Left ventricle myocardium inferior (tissue), 1 donor: Measurements from ENCODE around the gene USP17L28. TPM values are rescaled to one million over a fixed set of nuclear protein-coding genes. Genes with fewer than 3 reads are reported as not detected.
"Not testable (repeated sequence)": the region's sequence is repeated elsewhere in the genome, so short reads cannot be mapped to it uniquely, and the experiment has no call there.

ENCODE experiments used
- DNase-seq: peaks from one replicate; pipeline ENCODE4 v3.0.0-alpha.2; 2020
- H3K27ac ChIP-seq: fragments of 200-600 bp; replicated peaks from 2 replicates; pipeline ENCODE4 v1.8.0; 2021
- H3K27me3 ChIP-seq: fragments of 200-600 bp; 2 replicates; pipeline ENCODE4 v1.8.0; 2021; ENCODE audit warnings: low read depth
- H3K36me3 ChIP-seq: fragments of 200-600 bp; 2 replicates; pipeline ENCODE4 v1.8.0; 2021
- H3K4me1 ChIP-seq: fragments of 200-600 bp; 2 replicates; pipeline ENCODE4 v1.8.0; 2021
- H3K4me3 ChIP-seq: fragments of 200-600 bp; 2 replicates; pipeline ENCODE4 v1.8.0; 2021; ENCODE audit warnings: mild to moderate bottlenecking, moderate library complexity
- H3K9me3 ChIP-seq: fragments of 200-600 bp; replicated peaks from 2 replicates; pipeline ENCODE4 v1.8.0; 2021
- intact Hi-C: fragments of 100-400 bp; cut with micrococcal nuclease; formaldehyde crosslinking; loops from one replicate; pipeline ENCODE4 v1.11.0; 2022
- long read RNA-seq: library from polyadenylated mRNA; unstranded; transcript quantifications from one replicate; pipeline ENCODE4 v2.0.0, GENCODE V29; 2021
- total RNA-seq: library from RNA; stranded (reverse); fragmentation: NEBNext Ultra II Directional; extraction: Animal tissue kit (Norgen Biotek cat#: 25700); gene quantifications from one replicate; pipeline ENCODE4 v1.2.1, GENCODE V29; 2021
- donor health status: DM: no; HTN: yes; CAD: no; lungs with severe emphysema.

Gene USP17L28, protein sequence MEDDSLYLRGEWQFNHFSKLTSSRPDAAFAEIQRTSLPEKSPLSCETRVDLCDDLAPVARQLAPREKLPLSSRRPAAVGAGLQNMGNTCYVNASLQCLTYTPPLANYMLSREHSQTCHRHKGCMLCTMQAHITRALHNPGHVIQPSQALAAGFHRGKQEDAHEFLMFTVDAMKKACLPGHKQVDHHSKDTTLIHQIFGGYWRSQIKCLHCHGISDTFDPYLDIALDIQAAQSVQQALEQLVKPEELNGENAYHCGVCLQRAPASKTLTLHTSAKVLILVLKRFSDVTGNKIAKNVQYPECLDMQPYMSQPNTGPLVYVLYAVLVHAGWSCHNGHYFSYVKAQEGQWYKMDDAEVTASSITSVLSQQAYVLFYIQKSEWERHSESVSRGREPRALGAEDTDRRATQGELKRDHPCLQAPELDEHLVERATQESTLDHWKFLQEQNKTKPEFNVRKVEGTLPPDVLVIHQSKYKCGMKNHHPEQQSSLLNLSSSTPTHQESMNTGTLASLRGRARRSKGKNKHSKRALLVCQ
- total RNA-seq, result not detected
- long read RNA-seq, result 0 reads

- H3K4me1 ChIP-seq, H3K9me3 ChIP-seq, DNase-seq, intact Hi-C loops, H3K27ac ChIP-seq, H3K4me3 ChIP-seq, H3K27me3 ChIP-seq, H3K36me3 ChIP-seq: not testable (repeated sequence)
These were observed at the start of gene USP17L28 for GRCh38 chr4:9348593-9348992. TSS of gene USP17L28 (plus strand) at chr4:9348893. CDS start at chr4:9348893, 0 bp downstream.

DNA sequence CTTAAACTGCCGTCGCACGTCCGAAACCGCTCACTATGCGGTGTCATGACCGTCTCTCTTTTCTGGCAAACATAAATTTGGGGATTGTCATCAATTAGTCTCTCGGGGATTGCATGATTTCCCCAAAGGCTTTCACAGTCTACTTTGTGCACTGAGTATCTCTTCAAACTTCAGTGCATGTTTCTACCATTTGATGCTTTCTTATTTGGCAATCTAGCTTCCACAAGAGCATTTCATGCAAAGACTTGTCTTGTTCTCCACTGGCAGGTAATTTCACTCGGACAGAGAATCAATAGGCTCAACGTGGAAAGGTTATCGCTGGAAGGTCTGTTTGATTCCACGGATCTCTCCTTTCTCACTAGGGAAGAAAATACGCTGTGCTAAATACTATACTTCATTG is 24.5 kb upstream of the USP17L28 start:
- H3K27ac ChIP-seq, intact Hi-C loops, H3K4me1 ChIP-seq, H3K4me3 ChIP-seq, H3K27me3 ChIP-seq, H3K9me3 ChIP-seq, H3K36me3 ChIP-seq, DNase-seq: not testable (repeated sequence)

- H3K36me3 ChIP-seq, H3K4me3 ChIP-seq, intact Hi-C loops, H3K27me3 ChIP-seq, H3K9me3 ChIP-seq, H3K27ac ChIP-seq, H3K4me1 ChIP-seq, DNase-seq: not testable (repeated sequence)
These were observed 23.8 kb upstream of the USP17L28 start, which contains the start of gene USP17L24 for GRCh38 chr4:9324865-9325264. TSS of gene USP17L24 (plus strand) at chr4:9325165. CDS start at chr4:9325165, 0 bp downstream.

DNA sequence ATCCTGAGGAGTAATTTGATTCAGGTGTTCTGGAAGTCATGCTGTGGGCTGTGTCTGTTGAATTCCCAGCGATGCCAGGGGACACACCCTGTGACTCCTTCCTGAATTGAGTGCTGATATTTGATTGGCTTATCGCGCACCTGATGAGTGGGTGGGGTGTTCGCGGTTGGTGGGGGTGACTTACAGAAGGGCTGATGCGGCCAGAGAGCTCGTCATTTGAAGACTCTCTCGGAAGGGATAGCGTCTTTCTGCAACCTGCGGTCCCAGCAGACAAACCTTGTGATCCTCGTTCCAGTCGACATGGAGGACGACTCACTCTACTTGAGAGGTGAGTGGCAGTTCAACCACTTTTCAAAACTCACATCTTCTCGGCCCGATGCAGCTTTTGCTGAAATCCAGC is 19.1 kb upstream of the USP17L28 start, which contains the start of gene USP17L25:
USP17L25 (plus strand) TSS at position 301 of the 400 bp plus-strand sequence; CDS start at position 301, 0 bp downstream.
- H3K4me3 ChIP-seq, intact Hi-C loops, DNase-seq, H3K27ac ChIP-seq, H3K36me3 ChIP-seq, H3K9me3 ChIP-seq, H3K27me3 ChIP-seq, H3K4me1 ChIP-seq: not testable (repeated sequence)

DNA sequence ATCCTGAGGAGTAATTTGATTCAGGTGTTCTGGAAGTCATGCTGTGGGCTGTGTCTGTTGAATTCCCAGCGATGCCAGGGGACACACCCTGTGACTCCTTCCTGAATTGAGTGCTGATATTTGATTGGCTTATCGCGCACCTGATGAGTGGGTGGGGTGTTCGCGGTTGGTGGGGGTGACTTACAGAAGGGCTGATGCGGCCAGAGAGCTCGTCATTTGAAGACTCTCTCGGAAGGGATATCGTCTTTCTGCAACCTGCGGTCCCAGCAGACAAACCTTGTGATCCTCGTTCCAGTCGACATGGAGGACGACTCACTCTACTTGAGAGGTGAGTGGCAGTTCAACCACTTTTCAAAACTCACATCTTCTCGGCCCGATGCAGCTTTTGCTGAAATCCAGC is 14.3 kb upstream of the USP17L28 start, which contains the start of gene USP17L26:
USP17L26 (plus strand) TSS at position 301 of the 400 bp plus-strand sequence; CDS start at position 301, 0 bp downstream.
- H3K9me3 ChIP-seq, intact Hi-C loops, H3K27me3 ChIP-seq, H3K27ac ChIP-seq, H3K36me3 ChIP-seq, DNase-seq, H3K4me1 ChIP-seq, H3K4me3 ChIP-seq: not testable (repeated sequence)

DNA sequence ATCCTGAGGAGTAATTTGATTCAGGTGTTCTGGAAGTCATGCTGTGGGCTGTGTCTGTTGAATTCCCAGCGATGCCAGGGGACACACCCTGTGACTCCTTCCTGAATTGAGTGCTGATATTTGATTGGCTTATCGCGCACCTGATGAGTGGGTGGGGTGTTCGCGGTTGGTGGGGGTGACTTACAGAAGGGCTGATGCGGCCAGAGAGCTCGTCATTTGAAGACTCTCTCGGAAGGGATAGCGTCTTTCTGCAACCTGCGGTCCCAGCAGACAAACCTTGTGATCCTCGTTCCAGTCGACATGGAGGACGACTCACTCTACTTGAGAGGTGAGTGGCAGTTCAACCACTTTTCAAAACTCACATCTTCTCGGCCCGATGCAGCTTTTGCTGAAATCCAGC is 9.6 kb upstream of the USP17L28 start, which contains the start of gene USP17L5:
USP17L5 (plus strand) TSS at position 301 of the 400 bp plus-strand sequence; CDS start at position 301, 0 bp downstream.
- H3K27ac ChIP-seq, intact Hi-C loops, H3K36me3 ChIP-seq, H3K4me3 ChIP-seq, DNase-seq, H3K27me3 ChIP-seq, H3K4me1 ChIP-seq, H3K9me3 ChIP-seq: not testable (repeated sequence)

- H3K27me3 ChIP-seq, H3K27ac ChIP-seq, DNase-seq, H3K36me3 ChIP-seq, H3K4me3 ChIP-seq, H3K4me1 ChIP-seq, H3K9me3 ChIP-seq, intact Hi-C loops: not testable (repeated sequence)
These were observed 4.8 kb upstream of the USP17L28 start, which contains the start of gene USP17L27 for GRCh38 chr4:9343848-9344247. TSS of gene USP17L27 (plus strand) at chr4:9344148. CDS start at chr4:9344148, 0 bp downstream.

DNA sequence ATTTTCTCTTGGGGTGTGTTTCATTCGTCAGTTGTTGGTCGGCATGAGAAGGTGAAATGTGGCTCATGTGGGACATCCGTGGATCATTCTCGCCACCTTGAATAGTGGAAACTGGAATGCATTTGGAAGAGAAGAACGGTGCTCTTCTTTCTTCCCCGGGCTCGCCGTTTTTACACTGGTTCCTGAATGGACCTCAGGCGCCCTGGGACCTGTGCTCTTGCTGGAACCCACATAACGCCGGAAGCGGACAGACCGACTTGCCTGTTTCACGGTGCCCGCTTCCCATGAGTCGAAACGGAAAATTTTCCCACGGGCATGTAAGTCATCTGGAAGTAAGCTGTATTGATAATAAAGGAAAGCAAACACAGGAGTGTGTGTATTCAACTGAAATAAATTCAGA is 2.2 kb downstream of the USP17L28 start:
- intact Hi-C loops, H3K36me3 ChIP-seq, H3K27me3 ChIP-seq, H3K9me3 ChIP-seq, H3K4me1 ChIP-seq, DNase-seq, H3K27ac ChIP-seq, H3K4me3 ChIP-seq: not testable (repeated sequence)

GRCh38 chr4:9353338-9353737 is 4.6 kb downstream of the USP17L28 start, which contains the start of gene USP17L29:
TSS of gene USP17L29 (plus strand) at chr4:9353638. CDS start at chr4:9353638, 0 bp downstream.
- H3K36me3 ChIP-seq, H3K9me3 ChIP-seq, H3K4me1 ChIP-seq, H3K27ac ChIP-seq, DNase-seq, H3K4me3 ChIP-seq, H3K27me3 ChIP-seq, intact Hi-C loops: not testable (repeated sequence)

DNA sequence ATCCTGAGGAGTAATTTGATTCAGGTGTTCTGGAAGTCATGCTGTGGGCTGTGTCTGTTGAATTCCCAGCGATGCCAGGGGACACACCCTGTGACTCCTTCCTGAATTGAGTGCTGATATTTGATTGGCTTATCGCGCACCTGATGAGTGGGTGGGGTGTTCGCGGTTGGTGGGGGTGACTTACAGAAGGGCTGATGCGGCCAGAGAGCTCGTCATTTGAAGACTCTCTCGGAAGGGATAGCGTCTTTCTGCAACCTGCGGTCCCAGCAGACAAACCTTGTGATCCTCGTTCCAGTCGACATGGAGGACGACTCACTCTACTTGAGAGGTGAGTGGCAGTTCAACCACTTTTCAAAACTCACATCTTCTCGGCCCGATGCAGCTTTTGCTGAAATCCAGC is 14.1 kb downstream of the USP17L28 start, which contains the start of gene USP17L30:
USP17L30 (plus strand) TSS at position 301 of the 400 bp plus-strand sequence; CDS start at position 301, 0 bp downstream.
- H3K4me1 ChIP-seq, H3K9me3 ChIP-seq: not testable (repeated sequence)

GRCh38 chr4:9379881-9380280 is 31.2 kb downstream of the USP17L28 start:
- H3K27ac ChIP-seq, H3K4me1 ChIP-seq, H3K9me3 ChIP-seq, DNase-seq, H3K4me3 ChIP-seq, H3K36me3 ChIP-seq, H3K27me3 ChIP-seq, intact Hi-C loops: not testable (repeated sequence)

More for the DNA sequence above, 14.1 kb downstream of the USP17L28 start, which contains the start of gene USP17L30:
- DNase-seq, H3K27ac ChIP-seq, H3K4me3 ChIP-seq, H3K36me3 ChIP-seq, intact Hi-C loops, H3K27me3 ChIP-seq: not testable (repeated sequence)
